ENCODE data around the gene BBS1.
A peak's percentile ranks its signal among the peaks of the same experiment; 100 is the strongest.

Gene BBS1

DNA sequence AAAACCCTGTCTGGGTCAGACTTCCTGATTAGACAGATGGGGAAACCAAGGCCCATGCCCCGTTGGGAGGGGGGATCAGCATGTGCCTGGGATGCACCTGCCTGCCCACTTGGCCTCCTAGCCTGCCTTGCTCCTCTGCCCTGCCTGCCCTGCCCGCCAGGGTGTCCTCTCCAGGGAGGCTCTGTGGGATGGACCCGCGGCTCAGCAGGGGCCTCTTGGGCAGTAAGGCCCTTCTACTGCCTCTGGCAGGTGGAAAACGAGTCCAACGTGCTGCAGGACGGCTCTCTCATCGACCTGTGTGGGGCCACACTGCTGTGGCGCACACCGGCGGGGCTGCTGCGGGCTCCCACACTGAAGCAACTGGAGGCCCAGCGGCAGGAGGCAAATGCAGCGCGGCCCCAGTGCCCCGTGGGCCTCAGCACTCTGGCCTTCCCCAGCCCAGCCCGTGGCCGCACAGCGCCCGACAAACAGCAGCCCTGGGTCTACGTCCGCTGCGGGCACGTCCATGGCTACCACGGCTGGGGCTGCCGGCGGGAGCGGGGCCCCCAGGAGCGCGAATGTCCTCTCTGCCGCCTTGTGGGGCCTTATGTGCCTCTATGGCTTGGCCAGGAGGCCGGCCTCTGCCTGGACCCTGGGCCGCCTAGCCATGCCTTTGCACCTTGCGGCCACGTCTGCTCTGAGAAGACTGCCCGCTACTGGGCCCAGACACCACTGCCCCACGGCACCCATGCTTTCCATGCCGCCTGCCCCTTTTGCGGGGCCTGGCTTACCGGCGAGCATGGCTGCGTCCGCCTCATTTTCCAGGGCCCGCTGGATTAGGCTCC is 34.9 kb upstream of the BBS1 start:
- no peak for DNase-seq
- TF ChIP-seq, protein P1, sequence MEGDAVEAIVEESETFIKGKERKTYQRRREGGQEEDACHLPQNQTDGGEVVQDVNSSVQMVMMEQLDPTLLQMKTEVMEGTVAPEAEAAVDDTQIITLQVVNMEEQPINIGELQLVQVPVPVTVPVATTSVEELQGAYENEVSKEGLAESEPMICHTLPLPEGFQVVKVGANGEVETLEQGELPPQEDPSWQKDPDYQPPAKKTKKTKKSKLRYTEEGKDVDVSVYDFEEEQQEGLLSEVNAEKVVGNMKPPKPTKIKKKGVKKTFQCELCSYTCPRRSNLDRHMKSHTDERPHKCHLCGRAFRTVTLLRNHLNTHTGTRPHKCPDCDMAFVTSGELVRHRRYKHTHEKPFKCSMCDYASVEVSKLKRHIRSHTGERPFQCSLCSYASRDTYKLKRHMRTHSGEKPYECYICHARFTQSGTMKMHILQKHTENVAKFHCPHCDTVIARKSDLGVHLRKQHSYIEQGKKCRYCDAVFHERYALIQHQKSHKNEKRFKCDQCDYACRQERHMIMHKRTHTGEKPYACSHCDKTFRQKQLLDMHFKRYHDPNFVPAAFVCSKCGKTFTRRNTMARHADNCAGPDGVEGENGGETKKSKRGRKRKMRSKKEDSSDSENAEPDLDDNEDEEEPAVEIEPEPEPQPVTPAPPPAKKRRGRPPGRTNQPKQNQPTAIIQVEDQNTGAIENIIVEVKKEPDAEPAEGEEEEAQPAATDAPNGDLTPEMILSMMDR (IDR thresholded peaks at IDR 0.05; ENCODE audit: low read depth, low read length) = no peak
- peaks cover 51% of the 10 kb centered on the region for H3K36me3 ChIP-seq
- no peaks in the 10 kb centered on the region for H3K27me3 ChIP-seq (ENCODE audit: insufficient read depth, low read depth, severe bottlenecking)
- no peak overlapping the region for H3K27ac ChIP-seq
- H3K9me3 ChIP-seq (ENCODE audit: severe bottlenecking) = no peaks in the 10 kb centered on the region
- H3K4me3 ChIP-seq (ENCODE audit: low read depth, low read length) = no peak overlapping the region

DNA sequence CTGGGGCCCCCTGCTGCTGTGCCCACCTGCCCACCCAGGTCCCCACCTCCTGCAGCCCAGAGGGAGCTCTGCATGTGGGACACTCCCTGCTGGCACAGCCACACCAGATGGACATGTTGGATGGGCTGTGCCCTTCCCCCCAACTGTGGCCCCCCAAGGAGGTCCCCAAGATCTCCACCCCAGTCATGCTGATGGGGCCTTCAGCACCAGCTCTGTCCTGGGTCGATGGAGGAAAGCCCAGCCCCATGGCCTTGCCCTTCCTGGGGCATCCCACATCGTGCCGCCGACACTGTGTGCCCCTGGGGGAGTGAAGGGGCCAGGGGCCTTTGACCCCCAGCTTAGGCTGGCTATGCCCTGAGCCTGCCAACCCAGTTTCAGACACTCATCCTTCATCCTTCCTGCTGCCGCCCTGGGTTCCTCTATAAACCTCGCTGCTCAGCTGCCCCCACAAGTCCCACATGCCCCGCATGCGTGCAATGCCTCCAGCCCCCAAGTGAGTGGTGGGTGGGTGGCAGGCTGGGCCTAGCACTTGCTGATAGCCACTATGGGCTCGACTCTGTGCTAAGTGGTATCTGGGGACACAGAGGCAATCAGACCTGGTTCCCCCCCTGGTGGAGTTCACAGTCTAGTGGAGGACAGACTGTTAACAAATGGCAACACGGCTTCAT is 34.1 kb upstream of the BBS1 start:
- no peak for DNase-seq
- Histone ChIP-seq H3K27me3 (ENCODE audit: insufficient read depth, low read depth, severe bottlenecking) (no peaks in the 10 kb centered on the region), H3K27ac (no peak overlapping the region), H3K36me3 (peaks cover 44% of the 10 kb centered on the region), H3K4me3 (ENCODE audit: low read depth, low read length) (no peak overlapping the region), H3K9me3 (ENCODE audit: severe bottlenecking) (no peaks in the 10 kb centered on the region)
- TF ChIP-seq, protein P1 (IDR thresholded peaks at IDR 0.05; ENCODE audit: low read depth, low read length) = no peak

DNA sequence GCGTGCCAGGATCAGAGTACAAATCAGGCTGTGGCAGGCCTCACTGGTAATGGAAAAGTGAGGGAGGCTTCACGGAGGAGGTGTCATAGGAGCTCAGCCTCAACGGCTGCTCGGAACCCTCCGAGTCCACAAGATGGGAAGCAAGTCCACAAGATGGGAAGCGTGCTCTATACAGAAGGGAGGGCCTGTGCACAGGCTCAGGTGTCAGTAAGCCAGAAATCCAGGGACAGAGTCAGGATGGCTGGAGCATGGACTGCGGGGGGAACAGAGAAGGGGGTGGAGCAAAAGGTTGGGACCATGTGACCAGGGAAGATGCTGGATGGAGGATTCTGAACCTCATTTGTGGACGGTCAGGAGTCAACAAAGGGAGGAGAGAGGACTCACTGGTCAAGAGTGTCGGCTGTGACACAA is 33.6 kb upstream of the BBS1 start:
- Histone ChIP-seq H3K27ac (no peak overlapping the region), H3K4me3 (ENCODE audit: low read depth, low read length) (no peak overlapping the region), H3K27me3 (ENCODE audit: insufficient read depth, low read depth, severe bottlenecking) (no peaks in the 10 kb centered on the region), H3K9me3 (ENCODE audit: severe bottlenecking) (no peaks in the 10 kb centered on the region), H3K36me3 (peaks cover 40% of the 10 kb centered on the region)
- DNase-seq = no peak
- TF ChIP-seq, protein P1 (IDR thresholded peaks at IDR 0.05; ENCODE audit: low read depth, low read length) = no peak

DNA sequence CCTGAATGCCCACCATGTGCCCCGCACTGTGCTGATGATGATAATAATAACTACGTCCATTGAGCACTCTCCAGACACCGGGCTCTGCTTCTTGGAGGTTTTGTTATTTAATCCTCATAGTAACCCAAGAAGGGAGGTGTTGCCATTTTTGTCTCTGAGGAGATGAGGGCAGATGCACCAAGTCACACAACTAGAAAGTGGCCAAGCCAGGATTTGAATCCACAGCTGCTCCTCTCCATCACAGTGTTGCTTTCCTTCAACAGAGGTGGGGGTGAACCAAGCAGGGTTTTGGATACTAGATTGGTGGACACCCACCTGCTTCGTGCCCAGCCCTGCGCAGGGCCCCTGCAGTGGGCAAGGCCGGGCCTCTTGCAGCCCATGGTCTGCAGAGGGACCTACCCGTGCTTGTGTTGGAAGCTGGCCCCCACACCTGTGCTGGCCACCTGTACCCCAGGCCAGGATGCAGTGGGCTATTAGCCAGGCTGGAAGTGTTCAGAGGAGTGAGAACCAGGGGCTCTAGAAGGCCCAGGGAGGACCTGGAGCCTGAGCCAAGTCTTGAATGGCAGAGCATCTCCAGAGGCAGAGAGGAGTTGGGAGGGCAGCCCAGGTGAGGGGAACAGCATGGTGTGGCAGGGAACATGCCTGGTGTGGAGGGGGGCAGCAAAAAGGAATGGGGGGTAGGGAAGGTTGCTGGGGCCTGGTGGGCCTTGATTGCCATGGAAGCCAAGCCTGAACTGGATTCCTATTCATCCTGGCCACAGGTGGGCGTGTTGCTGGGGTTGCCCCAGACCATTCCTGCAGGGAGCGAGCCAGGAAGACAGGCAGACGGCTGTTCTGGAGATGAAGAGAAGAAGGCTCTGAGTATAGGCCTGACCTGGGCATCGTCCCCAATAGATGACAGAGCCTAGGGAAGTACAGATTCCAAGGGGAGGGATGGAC is 32.9 kb upstream of the BBS1 start:
- TF ChIP-seq, protein P1 (IDR thresholded peaks at IDR 0.05; ENCODE audit: low read depth, low read length) = no peak
- H3K36me3 ChIP-seq = peaks cover 37% of the 10 kb centered on the region
- no peak overlapping the region for H3K27ac ChIP-seq
- DNase-seq = no peak
- no peaks in the 10 kb centered on the region for H3K9me3 ChIP-seq (ENCODE audit: severe bottlenecking)
- H3K27me3 ChIP-seq (ENCODE audit: insufficient read depth, low read depth, severe bottlenecking) = no peaks in the 10 kb centered on the region
- no peak overlapping the region for H3K4me3 ChIP-seq (ENCODE audit: low read depth, low read length)

DNA sequence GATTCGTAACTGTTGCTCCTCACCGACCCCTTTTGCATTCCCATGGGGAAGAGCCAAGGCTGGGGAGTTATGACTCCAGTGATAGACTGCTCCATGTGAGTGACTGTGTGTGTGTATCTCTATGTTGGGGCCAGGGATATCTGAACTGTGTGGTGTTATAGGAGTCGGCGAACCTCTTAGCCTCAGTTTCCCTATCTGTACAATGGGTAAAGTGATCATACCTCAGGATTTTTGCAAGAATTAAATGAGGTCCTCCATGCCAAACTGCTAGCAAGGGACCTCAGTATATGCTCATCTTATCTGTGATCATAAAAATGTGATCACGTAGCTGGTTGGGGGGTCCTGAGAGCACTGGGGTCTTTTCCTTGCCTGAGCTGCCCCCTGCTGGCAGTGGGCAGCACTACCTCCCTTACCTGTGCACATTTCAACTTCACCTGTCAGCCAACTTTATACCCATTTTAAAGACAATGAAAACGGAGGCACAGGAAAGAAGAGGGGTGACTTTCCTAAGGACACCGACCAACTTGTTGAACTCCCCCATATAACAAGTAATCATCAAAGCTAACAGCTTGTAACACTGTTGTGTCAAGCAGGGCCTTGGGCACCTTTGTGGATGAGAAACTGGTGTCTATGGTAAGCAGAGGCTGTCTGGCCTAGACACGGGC is 31.6 kb upstream of the BBS1 start:
- H3K27me3 ChIP-seq (ENCODE audit: insufficient read depth, low read depth, severe bottlenecking) = no peaks in the 10 kb centered on the region
- TF ChIP-seq, protein P1 (IDR thresholded peaks at IDR 0.05; ENCODE audit: low read depth, low read length) = peak; percentile 80
- H3K36me3 ChIP-seq = peaks cover 36% of the 10 kb centered on the region
- DNase-seq = no peak
- peak overlapping the region; percentile 94 for H3K4me3 ChIP-seq (ENCODE audit: low read depth, low read length)
- no peaks in the 10 kb centered on the region for H3K9me3 ChIP-seq (ENCODE audit: severe bottlenecking)
- peak overlapping the region; percentile 91 for H3K27ac ChIP-seq
